ENCODE data around the gene MAGI2. TPM values are rescaled to one million over a fixed set of nuclear protein-coding genes. Genes with fewer than 3 reads are reported as not detected.

MAGI2 gene
- total RNA-seq, 1 experiment from 2014 or later = 14.3 TPM

DNA sequence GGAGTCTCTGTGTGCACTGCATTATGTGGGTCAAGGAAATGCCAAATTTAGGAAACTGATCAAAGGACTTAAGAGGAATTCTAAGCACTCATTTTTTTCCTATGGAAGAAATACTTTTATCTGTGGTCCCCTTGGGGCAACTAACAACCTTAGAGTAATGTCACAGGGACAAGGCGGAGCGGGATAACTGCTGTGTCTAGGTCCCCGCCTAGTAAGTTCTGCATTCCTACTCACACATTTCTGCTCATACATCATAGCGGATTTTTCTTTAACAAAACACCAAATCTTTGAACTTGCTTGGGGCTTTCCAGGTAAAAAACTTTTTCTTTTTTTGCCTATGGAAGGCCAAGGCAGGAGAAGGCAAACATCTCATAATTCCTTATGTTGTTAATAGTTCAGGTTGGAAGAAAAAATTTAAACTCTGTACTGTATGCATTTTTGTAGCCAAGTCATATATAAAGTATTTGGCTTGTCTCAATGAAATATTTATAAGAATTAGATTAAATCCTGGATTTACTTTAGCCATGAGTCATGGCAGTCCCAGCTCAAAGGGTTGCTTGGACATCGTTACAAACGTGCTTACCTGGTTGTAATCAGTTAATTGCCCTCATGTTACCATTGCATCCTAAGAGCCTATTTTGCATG lies 1369.9 kb downstream of the MAGI2 start:
- H4K20me1 ChIP-seq (ENCODE audit: control insufficient read depth, insufficient read depth, insufficient read length) = no peaks in the 10 kb centered on the region
- no peak overlapping the region for H2AFZ ChIP-seq (ENCODE audit: low read length)
- H2BK120ac ChIP-seq (ENCODE audit: low read depth, low read length, poor library complexity, severe bottlenecking) = no peak overlapping the region
- no peak overlapping the region for H3T11ph ChIP-seq (ENCODE audit: low read length)
- H3K79me1 ChIP-seq (ENCODE audit: insufficient read depth, low read depth, low read length, poor library complexity, severe bottlenecking) = no peaks in the 10 kb centered on the region
- no peaks in the 10 kb centered on the region for H3K9me3 Mint-ChIP-seq
- H3K23me2 ChIP-seq (ENCODE audit: insufficient read length, low read depth, low read length, poor library complexity, severe bottlenecking) = no peaks in the 10 kb centered on the region
- no peak overlapping the region for H3K4ac ChIP-seq (ENCODE audit: low read depth, low read length)
- no peak overlapping the region for H3K4me3 Mint-ChIP-seq
- no peak overlapping the region for H3K14ac ChIP-seq (ENCODE audit: insufficient read depth, low read length)
- TF ChIP-seq, protein P1, sequence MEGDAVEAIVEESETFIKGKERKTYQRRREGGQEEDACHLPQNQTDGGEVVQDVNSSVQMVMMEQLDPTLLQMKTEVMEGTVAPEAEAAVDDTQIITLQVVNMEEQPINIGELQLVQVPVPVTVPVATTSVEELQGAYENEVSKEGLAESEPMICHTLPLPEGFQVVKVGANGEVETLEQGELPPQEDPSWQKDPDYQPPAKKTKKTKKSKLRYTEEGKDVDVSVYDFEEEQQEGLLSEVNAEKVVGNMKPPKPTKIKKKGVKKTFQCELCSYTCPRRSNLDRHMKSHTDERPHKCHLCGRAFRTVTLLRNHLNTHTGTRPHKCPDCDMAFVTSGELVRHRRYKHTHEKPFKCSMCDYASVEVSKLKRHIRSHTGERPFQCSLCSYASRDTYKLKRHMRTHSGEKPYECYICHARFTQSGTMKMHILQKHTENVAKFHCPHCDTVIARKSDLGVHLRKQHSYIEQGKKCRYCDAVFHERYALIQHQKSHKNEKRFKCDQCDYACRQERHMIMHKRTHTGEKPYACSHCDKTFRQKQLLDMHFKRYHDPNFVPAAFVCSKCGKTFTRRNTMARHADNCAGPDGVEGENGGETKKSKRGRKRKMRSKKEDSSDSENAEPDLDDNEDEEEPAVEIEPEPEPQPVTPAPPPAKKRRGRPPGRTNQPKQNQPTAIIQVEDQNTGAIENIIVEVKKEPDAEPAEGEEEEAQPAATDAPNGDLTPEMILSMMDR (conservative IDR thresholded peaks at IDR 0.05) = no peak
- no peak overlapping the region for H2BK5ac ChIP-seq (ENCODE audit: insufficient read length, low read length)
- H3K9ac ChIP-seq (ENCODE audit: extremely low read depth, insufficient read length, low read length) = no peak overlapping the region
- H3K27me3 Mint-ChIP-seq (ENCODE audit: low read depth) = peaks cover 5% of the 10 kb centered on the region
- H3K27ac ChIP-seq (ENCODE audit: insufficient read length, low read depth, low read length) = no peak overlapping the region
- no peaks in the 10 kb centered on the region for H3K36me3 Mint-ChIP-seq (ENCODE audit: insufficient read depth in 1 of 3, low read depth in 3 of 3)
- no peak overlapping the region for H3K56ac ChIP-seq (ENCODE audit: insufficient read length, low read depth, low read length)
- no peak overlapping the region for H3K23ac ChIP-seq (ENCODE audit: insufficient read length, low read depth, low read length)
- no peaks in the 10 kb centered on the region for H3K27me3 ChIP-seq (ENCODE audit: insufficient read depth, low read length)
- H2BK12ac ChIP-seq (ENCODE audit: insufficient read length, low read depth, low read length) = no peak overlapping the region
- H2AK5ac ChIP-seq (ENCODE audit: insufficient read length, low read length) = no peak overlapping the region
- 0 out of 2 replicates have a peak, but pooled peaks cover 3% of the 10 kb centered on the region for H3K4me1 ChIP-seq (ENCODE audit: insufficient read depth, low read length)
- no peak for DNase-seq
- H3K79me2 ChIP-seq (ENCODE audit: insufficient read depth, low read length) = no peaks in the 10 kb centered on the region
- H3K27ac Mint-ChIP-seq = no peak overlapping the region
- no peaks in the 10 kb centered on the region for H3K9me3 ChIP-seq (ENCODE audit: control insufficient read depth, low read depth, low read length)
- H2BK15ac ChIP-seq (ENCODE audit: low read depth, low read length) = no peak overlapping the region
- H4K91ac ChIP-seq (ENCODE audit: insufficient read length, low read depth, low read length) = no peak overlapping the region
- no peak overlapping the region for H4K5ac ChIP-seq (ENCODE audit: insufficient read length, low read depth, low read length)
- no peak overlapping the region for H3K18ac ChIP-seq (ENCODE audit: insufficient read length, low read depth, low read length)
- no peak overlapping the region for H3K4me2 ChIP-seq (ENCODE audit: insufficient read depth, insufficient read length, low read length)
- WGBS (ENCODE audit: extremely low coverage, insufficient read length, low lambda C conversion rate) = no CpG with 5 or more reads among the region's 6 CpGs
- no peak overlapping the region for H2BK20ac ChIP-seq (ENCODE audit: low read depth, low read length, poor library complexity, severe bottlenecking)
- H3K4me1 Mint-ChIP-seq = peaks cover 10 to 11% of the 10 kb centered on the region in 2 experiments
- no peak overlapping the region for H4K8ac ChIP-seq (replicated peaks; ENCODE audit: insufficient read length, low read depth, low read length)
